ENCODE measurements around the gene KCNK16.

DNA sequence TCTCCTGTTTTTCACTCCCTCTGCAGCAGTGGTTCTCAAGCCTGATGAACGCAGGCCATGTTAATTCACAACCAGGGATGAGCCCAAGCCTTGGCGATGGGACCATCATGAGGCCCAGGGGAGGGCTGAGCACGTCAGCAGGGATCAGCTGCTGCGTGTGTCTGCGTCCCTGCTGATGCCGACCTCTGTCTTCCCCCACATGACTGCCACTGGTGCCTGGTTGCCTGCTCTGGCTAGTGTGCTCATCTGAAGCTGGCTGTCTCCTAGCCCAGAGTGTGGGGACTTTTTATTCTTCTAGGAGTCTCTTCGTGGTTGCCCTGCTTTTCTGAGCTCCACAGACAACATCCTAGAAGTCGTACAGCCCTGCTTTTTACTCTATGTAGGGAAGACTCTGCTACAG is 40.8 kb upstream of the KCNK16 start:
- TF ChIP-seq POLR2A (IDR thresholded peaks at IDR 0.05; ENCODE audit: control extremely low read depth in 1 of 2, low read depth in 2 of 2, low read length in 2 of 2) (no peak), EZH2 (IDR thresholded peaks at IDR 0.05; ENCODE audit: low read depth, low read length, severe bottlenecking) (no peak)
- TF ChIP-seq, protein P1, sequence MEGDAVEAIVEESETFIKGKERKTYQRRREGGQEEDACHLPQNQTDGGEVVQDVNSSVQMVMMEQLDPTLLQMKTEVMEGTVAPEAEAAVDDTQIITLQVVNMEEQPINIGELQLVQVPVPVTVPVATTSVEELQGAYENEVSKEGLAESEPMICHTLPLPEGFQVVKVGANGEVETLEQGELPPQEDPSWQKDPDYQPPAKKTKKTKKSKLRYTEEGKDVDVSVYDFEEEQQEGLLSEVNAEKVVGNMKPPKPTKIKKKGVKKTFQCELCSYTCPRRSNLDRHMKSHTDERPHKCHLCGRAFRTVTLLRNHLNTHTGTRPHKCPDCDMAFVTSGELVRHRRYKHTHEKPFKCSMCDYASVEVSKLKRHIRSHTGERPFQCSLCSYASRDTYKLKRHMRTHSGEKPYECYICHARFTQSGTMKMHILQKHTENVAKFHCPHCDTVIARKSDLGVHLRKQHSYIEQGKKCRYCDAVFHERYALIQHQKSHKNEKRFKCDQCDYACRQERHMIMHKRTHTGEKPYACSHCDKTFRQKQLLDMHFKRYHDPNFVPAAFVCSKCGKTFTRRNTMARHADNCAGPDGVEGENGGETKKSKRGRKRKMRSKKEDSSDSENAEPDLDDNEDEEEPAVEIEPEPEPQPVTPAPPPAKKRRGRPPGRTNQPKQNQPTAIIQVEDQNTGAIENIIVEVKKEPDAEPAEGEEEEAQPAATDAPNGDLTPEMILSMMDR (IDR thresholded peaks at IDR 0.05; ENCODE audit: control extremely low read depth in 1 of 3, insufficient read depth in 1 of 3, low read depth in 1 of 3, low read length in 3 of 3), result no peak
